Measurements from ENCODE around the gene CLEC2A.

The CLEC2A gene

DNA sequence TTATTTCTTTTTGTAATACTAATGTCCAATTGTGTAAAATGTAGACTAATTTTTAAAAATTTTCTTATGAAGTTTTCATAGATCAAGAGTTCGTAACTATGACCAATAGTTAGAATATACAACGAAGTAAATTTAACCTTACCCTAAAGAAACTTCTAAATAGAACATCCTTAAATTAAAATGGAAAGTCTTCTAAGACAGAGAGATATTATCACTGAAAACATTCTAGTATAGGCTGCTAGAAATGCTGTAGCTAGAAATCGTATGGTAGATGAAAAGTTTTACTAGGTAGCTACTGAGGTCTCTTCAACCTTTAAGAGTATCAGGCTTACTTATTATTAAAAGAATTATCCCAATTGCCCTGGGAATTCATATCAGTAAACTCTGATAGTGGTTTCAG lies 925 bp downstream of the CLEC2A start:
- DNase-seq: no peak

DNA sequence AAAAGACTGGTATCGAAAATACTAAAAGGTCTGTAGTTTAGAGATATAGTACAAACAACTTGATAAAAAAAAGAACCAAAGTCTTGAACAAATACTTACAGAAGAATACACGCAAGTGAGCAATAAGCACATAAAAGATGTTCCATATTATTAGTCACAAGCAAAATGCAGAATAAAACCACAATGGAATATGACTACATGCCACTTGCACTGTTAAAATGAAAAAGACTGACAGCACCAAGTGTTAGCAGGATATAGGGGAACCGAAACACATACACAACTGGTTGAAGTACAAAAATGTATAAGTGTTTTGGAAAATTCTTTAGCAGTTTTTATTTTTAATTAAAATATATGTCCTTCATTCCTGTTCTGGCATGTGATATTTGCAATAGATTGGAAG lies 3.6 kb downstream of the CLEC2A start:
- DNase-seq: no peak

DNA sequence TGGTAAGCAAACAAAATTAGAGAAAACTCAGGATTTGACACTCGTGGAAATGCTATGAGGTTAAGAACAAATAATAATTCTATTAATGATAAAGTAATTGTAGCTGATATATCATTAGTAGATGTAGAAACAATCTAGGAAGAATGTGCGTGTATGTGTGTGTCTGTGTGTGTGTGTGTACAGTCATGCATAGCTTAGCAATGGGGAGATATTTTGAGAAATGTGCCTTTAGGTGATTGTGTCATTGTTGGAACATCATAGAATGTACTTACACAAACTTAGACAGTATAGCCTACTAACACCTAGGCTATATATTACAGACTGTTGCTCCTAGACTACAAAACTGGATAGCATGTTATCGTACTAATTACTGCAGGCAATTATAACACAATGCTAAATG lies 5.3 kb downstream of the CLEC2A start:
- no peak for DNase-seq

DNA sequence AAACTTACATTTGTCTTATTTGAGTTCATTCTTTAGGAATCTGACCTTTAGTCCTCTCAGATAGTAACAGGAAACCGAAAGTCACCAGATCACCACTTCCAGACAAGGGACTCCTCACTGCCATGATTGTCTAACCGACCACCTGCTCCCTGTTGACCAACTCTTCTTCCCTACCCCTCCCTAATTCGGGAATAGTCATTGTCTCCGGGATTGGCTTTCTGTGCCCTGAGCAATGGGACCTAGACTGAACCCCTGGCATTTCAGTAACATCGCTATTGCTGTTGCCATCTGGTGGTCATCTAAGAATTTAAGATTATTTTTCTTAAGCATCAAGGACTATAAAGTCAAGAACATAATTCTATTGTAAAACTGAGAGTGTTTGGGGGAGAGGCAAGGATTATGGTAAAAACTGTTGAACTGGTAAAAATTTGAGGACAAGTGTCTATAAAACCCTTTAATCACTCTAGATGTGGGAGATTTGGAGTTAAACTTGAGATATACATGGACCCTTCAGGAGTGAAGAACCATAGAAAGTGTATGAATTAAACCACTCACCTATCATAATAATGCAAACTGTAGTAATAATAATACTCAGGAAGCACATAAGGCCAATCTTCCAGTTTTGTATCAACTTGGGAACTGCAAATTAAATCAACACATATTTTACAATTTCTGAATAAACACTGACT lies 6.3 kb downstream of the CLEC2A start:
- DNase-seq: no peak

DNA sequence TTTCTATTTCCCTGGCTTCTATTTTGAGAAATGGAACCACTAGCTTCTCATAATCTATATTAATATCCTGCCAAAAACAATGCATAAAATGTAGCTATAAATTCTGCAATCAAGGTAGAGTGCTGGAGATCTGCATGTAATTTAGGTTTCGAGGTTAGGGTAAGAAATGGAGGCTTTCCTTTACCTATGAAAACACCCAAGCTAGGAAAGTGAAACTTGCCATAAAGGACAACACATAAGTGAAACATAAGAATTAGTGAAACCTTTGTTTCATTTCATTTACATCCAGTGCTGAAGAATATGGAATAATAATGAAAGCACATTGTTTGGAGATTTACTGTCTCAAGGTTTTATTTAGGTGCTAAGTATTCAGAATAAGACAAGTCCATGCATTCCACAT lies 9.7 kb downstream of the CLEC2A start:
- DNase-seq: no peak

DNA sequence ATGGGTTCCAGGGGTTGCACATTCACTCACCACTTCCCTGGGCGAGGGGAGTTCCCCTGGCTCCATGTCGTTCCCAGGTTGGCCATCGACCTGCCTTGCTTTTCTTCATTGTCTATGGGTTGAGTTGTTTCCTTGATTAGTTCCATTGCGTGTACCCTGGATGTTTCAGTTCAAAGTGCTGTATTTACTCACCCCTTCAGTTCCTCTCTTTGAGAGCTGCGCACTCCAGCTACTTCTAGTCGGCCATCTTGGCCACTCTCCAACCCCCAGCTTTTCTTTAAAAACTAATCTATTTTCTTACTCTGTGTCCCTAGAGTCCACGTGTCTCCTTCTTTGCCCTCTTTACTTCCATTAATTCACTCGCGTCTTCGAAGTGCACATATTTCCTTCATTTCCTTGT lies 11.7 kb downstream of the CLEC2A start:
- DNase-seq: no peak

DNA sequence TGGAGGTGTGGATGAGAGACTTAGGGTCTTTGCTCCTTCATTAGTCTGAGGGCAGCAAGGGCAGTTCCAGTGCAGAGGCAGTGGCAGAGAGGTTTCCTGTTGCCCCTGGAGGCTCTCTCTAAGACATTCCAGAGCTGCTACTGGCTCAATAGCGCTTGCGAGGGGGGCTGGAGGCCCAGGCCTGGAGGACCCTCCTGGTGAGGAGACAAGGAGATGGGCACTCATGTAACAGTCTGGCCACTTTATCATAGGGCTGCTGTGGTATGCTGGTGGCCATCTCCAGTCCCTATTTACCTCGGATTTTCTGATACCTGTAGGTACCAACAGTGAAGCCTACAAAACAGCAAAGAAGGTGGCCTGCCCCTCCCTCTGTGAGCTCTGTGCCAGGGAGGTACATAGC lies 12.7 kb downstream of the CLEC2A start:
- no peak for DNase-seq

DNA sequence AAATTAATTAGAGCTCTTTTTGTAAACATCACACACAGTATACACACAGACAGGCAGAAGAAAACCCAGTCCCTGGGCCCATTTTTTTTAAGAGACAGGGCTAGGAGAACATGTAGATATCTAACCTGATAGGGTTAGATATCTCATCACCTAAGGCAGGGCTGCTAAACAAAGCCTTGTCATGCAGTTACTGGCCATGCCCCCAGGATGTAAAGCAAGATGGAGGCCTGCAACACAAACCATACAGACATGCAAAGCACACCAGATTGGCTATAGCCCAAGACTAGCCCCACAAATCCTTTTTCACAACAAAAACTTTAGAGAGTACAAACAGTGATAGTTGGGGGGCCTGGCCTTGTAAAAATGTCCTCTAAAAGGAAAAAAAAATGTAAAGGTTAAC lies 20.5 kb downstream of the CLEC2A start:
- DNase-seq: no peak

DNA sequence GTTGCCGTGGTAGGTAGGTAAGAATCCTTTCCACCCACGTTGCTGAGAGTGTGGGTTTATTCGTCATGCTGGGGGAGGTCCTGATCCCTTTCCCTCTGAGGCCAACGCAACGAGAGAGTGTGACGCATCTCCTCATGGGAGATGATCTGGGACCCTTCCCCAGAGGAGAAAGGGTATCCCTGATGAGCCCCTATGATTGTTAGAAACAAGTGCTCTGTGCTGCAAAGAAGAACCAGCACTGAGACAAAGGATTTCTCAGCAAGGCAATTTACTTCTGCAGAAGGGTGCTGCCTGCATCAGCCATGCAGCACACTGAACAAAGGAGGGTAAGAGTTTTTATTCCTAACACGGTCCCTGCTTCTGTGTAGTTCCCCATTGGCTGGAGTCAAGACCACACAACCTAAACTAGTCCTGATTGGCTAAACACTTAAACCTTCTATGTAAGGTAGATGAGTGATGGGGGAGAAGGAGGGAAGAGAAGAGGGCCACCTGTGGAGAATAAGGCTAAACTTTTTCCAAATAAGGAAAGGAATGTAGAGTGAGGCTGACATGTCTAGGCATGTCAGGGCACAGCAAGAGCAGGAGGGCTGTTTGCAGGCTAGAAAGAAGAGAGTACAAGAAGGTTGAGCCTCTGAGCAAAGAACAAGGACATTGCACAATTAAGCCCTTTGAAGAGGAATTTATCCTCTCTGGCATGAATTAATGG lies 21.3 kb downstream of the CLEC2A start:
- no peak for DNase-seq

DNA sequence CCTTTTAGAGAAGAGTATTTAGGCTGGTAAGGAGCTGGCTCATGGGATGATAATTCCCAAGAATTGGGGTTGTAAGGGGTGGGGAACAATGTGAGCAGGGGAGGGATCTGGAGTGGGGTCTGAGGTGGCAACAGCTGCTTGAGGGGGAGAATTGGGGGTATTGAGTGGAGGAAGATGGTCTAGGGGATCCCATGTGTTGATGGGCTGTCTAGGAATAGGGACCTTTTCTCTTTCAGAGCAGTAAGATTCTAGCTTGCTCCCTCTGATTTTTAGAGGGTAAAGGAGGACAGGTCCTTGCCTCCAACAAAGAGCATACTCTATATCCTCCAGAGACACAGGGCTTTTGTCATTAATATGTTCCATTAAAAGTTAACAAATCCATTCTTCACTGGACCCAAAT lies 22.4 kb downstream of the CLEC2A start:
- DNase-seq: no peak

DNA sequence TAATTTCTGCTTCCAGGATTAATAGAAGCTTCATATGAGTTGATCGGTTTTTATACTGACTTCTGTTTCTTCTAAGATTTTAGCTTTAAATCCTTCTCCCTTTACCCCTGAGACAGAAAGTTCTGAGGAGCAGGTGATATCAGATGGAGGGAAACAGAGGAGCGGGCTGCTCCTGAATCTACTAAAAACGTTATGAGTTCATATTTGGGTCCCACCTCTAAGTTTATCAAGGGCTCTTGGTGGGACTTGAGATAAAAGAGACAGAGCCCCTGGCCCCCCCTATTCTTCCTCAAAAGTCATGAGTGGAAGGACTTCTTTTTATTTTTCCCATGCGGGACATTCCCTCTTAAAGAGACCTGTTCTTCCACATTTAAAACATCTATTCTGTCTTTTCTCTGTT lies 23.8 kb downstream of the CLEC2A start:
- DNase-seq: no peak

DNA sequence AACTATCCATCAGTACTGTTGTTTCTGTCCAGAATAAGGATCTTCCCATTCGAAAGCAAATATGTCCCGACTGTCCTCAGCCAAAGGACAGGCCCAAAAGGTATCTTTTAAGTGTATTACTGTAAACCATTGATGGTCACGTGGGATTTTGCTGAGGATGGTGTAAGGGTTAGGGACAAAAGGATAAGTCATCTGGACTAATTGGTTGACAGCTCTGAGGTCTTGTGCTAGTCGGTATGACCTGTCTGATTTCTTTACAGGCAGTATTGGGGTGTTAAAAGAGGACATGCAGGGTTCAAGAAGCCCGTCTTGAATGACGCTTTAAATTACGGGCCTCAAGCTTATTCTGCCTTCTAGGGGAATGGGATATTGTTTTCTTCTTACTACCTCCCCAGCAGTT lies 24.4 kb downstream of the CLEC2A start:
- DNase-seq: no peak

DNA sequence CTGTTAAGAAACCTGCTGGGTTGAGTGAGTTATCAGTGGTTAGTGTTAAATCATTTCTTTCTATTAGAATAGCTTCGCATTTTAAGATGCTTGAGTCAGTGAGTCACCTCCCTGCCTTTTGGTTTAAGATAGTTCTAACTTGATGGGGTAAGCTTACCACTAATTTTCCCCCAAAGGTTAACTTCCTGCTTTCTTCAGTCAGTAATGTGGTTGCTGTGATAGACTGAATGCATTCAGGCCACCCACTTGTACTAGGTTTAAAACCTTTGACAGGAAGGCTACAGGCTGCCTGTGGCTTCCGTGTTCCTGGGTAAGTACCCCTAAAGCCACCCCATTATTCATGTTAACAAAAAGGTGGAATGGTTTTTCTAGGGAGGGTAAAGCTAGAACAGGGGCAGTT lies 25.3 kb downstream of the CLEC2A start:
- no peak for DNase-seq

DNA sequence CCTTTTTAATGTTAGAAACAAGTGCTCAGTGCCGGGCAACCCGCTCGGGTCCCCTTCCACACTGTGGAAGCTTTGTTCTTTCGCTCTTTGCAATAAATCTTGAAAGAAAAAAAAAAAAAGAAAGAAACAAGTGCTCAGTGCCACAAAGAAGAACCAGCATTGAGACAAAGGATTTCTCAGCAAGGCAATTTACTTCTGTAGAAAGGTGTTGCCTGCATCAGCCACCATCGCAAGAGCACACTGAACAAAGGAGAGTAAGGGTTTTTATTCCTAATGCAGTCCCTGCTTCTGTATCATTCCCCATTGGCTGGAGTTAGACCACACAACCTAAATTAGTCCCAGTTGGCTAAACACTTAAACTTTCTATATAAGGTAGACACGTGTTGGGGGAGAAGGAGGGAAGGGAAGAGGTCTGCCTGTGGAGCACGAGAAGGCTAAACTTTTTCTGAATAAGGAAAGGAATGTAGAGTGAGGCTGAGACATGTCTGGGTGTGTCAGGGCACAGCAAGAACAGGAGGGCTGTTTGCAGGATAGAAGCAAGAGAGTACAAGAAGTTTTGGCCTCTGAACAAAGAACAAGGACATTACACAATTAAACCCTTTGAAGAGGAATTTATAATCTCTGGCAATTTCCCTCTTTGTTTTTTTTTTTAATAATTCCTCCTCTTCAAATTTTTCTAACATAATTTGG lies 29.5 kb downstream of the CLEC2A start:
- DNase-seq: no peak

DNA sequence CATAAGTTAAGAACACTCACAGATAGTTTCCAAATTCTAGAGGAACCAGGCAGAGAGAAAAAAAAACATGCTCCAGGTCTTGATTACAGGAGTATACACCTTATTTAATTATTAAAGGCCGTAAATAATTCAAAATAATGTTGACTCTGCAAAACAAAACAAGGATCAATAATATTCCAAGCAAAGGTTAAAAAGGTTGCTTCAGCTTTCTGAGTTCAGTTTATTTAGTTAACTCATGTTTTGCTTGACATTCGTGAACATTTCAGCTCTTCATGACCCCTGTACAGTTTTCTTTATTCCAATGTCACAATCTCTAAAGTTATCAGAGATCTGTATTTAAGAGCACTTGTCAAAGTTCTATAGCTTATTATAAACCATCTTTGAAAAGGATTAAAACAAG lies 31.2 kb downstream of the CLEC2A start:
- no peak for DNase-seq

DNA sequence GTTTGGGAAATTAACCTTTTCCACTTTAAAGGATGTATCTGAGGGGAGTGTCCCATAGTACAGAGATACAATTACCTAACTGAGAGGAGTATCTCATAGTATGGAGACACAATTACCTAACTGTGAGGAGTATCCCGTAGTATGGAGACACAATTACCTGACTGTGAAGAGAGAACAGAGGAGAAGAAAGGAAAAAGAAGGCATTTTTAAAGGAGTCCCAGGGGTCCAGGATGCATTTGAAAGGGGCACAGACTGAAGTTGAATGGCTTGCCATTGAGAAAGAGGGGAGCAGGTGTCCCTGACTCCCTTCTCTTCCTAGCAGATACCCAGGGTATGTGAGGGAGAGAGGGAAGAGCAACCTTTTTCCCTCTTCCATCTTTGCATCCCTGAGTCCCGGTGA lies 33.0 kb downstream of the CLEC2A start:
- no peak for DNase-seq

DNA sequence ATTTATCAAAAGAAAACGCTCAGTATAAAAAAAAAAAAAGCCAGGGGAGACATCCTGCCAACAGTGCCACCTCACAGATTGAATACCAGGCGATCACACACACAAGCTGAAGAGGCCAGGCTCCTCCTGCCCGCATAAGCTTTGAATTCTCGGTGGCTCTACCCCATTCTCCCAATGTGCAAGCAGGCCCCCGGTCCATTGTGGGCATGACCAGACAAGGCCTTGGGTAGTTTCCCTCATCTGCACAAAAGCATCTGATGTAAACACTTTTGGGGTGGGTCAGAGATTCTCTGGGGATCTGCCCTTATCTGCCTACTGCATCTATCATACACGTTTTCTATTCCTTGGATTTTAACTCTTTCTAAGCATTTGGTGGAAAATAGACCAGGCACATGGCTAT lies 34.6 kb downstream of the CLEC2A start:
- DNase-seq: no peak

DNA sequence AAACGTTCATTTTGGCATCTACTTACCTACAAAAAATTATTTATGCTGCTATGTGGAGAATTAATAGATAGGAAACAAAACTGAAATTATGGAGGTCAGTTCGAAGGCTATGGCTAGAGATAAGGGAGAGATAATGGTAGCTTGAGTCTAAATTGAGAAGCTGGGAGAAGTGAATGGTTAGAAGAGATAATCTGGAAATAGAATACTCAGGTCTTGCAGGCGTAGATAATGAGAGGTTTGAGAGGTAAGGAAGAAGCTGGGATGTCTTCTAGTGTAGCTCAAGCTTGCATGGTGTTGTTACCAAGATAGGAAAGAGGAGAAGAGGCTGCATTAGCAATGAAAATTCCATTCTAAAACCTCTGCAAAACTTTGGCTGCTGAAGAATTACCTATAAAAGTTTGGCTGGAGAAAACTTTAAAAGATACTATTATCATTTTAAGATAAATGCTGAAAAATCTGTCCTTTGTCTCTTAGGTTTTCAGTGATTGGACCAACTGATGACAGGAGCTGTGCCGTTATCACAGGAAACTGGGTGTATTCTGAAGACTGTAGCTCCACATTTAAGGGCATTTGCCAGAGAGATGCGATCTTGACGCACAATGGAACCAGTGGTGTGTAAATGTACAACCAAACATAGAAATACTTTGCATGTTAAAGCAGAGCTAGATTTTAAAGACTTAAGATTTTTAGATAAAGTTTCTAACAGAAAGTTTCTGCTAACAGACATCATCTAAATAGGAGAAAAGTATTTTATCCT lies 36.8 kb downstream of the CLEC2A start:
- no peak for DNase-seq

DNA sequence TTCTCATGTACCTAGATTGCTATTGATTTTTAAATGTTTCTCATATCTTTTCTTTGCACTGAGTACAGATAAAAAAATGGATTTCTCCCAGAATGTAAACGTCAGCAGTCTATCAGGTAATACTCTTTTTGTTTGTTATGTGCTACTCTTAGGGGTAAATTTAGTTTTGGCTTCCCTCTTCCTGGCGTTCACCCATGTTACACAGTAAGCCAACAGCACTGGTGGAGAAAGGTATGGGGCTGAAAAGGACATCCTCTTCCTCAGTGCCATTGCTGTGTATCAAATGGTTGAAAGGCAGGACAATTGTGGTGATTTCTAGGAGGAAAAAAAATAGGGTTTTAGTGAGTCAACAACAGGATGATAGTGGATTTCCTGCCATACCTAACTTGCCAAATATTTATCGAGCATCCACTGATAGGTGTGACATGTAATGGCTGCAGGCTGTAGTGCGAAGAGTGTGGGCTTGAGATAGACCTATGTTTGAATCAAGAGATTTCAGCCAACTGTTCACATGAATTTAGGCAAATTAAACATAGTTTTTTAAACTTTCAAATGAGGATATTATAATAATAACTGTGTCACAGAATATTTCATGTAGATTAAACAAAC lies 43.4 kb downstream of the CLEC2A start:
- no peak for DNase-seq

DNA sequence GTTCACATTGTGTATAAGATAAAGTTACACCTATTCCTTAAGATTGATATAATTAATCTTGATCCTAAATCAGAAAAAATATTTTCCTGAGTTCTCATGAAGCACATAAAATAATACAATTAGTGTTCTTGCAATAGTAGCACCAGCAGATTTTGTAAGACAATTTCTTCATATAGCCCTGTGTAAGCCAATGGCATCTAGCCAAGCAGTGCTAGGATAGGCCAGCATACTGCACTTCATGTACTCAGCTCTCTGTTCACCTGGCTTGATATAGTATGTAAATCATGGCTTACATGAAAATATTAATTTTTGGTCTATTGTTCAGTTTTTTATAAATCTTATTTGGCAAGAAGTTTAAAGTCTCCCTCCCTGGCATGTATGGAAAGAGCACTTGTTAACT lies 49.0 kb downstream of the CLEC2A start:
- DNase-seq: no peak

DNA sequence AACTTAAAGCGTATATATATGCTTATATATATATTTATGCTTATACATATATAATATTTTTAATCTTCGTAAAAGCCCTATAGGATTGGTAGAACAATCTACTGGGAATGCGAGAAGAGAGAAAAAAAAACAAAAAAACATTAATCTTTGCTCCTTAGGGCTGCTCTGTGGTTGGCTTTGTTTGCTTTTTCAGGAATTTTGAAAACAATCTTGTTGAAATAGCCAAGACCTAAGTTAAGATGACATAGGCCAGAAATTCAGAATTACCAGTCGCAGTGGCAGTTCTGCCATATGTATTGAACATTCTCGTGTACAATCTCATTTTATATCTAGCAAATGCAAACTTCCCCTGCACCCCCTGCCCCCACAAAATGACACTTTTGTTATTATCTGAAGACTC lies 50.2 kb downstream of the CLEC2A start:
- no peak for DNase-seq

DNA sequence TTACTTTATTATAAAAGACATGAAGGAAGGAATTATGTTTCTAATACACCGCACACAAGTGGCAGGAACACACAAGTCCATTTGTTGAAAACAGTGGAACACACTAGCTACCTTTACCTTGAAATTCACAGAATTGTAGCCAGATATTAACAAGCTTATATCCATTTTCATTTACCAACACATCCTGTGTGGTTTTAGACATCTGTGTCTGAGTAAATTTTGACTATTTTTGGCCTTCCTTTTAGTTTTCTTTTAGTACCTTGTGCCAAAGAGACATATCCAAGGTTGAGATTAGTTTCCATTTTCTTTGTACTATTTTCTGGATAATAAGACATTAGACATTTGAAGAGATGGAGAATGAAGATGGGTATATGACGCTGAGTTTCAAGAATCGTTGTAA lies 50.9 kb downstream of the CLEC2A start, which contains the start of gene KLRF2:
TSS of gene KLRF2 (plus strand) at position 244 of the 400 bp plus-strand sequence. CDS start at position 351, 107 bp downstream.
- no peak for DNase-seq

DNA sequence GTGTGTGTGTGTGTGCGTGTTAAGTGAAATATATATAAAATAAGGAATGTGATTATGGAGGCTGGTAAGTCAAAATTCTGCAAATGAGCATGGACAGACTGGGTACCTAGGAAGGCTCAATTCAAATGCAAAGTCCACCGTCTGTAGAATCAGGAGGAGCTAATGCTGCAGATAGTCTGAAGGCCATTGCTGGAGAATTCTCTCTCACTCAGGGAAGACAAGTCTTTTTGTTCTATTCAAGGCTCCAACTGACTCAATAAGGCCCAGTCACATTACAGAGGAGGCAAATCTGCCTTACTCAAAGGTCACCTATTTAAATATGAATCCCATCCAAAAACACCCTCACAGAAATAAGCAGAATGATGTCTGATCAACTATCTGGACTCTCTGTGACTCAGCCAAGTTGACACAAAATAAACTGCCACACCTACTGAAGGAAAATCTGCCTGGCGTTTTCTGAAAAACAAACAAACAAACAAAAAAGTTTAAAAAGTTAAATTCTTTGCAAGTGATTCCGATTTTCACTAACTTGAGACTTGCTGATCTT lies 51.6 kb downstream of the CLEC2A start:
- DNase-seq: no peak
